GM21723 (cell line): ENCODE results near the gene GSK3B.
"Not testable (repeated sequence)": the region's sequence is repeated elsewhere in the genome, so short reads cannot be mapped to it uniquely, and the experiment has no call there.

ENCODE experiments used
- ATAC-seq: cut with Tn5 transposase; IDR thresholded peaks from one replicate; pipeline ENCODE4 v1.9.1; 2021; ENCODE audit warnings: mild to moderate bottlenecking, moderate library complexity; ENCODE audit not compliant: unreplicated experiment

The GSK3B gene

DNA sequence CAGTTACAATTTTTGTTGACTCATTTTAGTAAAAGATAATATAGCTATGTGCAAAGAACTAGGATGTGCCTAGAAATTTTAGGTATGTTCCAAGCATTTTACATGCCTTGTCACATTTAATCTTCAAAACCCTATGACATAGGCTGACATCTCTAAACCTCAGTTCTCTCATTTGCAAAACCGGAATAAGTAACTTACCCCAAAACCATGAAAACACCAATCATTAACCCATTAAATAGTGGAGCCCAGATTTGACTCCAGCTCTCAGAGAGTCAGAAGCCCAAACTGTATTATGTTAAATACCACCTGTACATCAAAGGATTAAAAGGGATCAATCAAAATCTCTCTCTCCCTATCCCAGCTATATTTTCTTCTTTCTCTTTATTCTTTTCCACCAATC lies 36.6 kb downstream of the GSK3B start:
- no peak for ATAC-seq

DNA sequence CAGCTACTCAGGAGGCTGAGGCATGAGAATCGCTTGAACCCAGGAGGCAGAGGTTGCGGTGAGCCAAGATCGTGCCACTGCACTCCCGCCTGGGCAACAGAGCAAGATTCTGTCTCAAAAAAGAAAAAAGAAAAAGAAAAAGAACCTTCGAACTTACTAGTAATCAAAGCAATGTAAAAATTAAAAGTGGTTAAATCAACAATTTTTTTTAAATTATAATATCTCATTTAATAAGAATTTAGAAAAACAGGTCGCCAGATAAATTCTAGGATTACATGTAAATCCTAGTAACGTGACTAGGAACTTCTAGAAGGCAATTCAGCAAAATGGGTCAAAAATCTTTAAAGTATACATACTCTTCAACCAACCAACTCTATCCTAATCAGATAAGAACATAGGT lies 37.2 kb downstream of the GSK3B start:
- no peak for ATAC-seq

DNA sequence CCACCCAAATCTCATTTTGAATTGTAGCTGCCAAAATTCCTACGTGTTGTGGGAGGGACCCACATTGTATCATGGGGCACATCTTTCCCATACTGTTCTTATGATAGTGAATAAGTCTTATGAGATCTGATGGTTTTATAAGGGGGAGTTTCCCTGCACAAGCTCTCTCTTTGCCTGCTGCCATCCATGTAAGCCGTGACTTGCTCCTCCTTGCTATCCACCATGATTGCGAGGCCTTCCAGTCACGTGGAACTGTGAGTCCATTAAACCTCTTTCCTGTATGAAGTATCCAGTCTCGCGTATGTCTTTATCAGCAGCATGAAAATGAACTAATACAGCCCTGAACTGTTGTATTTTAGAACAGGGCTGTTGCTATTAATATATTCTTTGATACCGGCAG lies 40.6 kb downstream of the GSK3B start:
- not testable (repeated sequence) for ATAC-seq

DNA sequence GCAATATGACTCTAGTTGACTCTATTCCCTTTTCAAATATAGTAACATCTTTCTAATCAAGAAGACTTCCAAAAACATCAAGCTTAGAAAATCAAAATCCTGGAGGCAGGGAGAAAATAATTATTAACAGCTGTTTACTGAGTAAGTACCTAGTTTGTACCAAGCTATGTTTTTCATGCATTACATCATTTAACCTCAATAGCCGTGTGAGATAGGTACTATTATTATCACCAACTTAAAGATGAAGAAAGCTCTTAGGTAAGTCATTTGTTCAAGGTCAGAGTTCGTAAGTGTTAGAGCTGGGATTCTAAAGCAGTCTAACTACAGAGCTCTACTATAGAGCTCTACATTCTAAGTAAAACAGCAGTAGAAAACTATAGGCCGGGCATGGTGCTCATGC lies 41.6 kb downstream of the GSK3B start:
- no peak for ATAC-seq

DNA sequence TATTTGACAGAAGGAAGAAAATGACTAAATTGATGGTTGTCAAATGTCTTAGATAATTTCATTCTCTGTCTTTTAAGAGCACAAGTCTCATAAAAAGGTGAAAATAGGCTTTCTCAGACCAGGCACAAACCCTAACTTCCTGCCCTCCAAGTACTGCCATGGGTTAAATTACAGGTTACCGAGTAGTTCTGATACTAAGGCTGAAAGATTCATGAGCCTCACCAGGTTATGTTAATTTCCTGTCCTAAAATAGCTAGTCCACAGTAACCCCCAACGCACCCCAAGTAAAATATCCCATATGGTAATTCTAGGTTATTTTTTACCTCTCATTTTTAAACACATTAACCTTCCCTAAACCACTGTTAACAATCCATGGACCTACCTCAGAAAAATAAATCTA lies 42.0 kb downstream of the GSK3B start:
- peak; percentile 81 for ATAC-seq

DNA sequence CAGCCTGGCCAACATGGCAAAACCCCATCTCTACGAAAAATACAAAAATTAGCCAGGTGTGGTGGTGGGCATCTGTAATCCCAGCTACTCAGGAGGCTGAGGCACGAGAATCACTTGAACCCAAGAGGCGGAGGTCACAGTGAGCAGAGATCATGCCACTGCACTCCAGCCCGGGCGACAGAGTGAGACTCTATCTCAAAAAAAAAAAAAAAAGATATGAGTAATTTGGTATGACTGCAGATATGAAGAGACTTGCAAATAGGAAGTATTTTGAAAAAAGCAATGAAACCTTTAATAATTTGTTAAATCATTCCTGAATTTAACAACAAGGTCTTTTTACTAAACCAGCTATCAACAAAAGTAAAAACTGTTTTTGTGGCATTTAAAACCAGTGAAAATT lies 42.7 kb downstream of the GSK3B start:
- ATAC-seq: not testable (repeated sequence)

DNA sequence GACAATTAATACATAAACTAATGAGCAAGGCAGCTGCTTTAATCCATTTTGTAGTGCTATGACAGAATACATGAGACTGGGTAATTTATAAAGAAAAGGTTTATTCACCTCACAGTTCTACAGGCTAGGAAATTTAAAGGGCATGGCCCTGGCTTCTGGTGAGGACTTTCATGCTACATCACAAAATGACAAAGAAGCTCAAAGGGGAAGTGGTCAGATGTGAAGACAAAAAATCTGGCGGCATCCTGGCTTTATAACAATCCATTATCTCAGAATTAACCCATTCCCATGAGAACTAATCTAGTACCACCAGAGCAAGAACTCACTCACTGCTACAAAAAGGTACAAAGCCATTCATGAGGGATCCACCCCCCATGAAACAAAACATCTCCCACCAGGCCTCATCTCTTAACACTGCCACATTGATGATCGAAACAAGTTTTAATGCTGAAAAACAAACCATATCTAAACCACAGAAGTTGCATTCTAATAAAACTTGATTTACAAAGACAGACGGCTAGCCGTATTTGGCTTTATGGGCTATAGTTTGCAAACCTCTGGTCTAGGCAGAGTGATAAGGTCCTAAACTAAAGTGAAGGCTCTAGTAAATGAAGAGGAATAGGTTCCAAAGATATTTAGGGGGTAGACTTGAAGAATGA lies 44.2 kb downstream of the GSK3B start:
- ATAC-seq: no peak

DNA sequence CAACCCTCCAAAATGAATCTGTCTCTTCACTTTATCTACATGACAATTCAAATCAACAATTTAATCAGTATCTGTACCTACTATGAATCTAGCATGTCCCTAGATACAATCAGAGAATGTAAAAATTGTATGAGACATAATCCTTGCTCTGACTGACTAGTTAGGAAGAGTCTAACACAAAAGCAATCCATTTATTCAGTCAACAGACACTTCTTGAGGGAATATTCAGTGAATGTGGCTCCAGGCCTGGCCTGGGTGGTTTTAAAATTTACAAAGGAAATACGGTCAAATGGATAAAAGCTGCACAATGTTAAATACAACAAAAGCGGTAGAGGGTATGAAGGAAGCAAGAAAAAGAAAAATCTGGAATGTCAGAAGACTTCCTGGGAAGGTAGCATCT lies 45.2 kb downstream of the GSK3B start:
- ATAC-seq: no peak

DNA sequence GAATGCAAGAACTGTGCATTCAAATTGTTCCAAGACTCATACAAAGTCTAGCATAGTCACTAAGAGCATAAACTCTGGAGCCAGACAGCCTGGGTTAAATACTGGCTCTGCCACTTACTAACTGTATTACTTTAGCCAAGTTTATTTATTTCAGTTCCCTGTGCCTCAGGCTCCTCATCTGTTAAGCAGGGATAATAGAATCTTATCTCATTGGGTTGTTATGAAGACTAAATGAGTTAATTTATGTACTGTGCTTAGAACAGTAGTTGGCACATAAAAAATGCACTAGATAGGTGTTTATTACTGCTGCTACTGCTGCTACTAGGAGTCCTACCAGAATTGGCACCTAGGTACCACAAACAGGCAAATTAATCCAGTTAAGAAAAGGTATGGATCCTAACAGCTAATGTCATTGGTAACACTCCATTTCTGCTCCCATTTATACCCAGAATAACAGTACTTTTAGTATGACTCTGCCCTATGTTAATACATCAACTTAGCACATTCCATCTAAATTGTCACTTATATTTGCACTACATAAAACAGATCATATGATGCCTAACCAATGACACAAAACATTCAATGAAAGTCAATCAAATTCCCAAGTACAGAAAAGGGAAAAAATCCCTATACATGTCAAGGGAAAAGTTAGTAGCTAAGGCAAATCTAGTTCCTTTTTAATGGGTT lies 45.7 kb downstream of the GSK3B start:
- ATAC-seq: no peak

DNA sequence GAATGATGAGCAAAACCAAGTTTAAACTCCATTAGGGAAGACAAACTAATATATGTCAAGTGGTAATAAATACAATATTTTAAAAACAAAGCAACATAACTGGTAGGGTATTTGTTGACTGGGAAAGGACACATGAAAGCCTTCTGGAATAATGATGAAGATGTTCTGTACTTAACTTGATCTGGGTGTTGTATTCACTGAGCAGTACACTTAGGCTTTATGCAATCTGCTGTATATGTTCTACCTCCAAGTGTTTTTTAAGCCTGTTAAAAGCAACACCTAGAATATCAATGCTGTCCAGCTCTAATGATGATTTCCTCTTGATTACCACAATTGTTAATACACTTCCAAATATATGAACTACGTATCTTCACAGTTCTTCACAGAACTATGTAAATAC lies 46.6 kb downstream of the GSK3B start:
- no peak for ATAC-seq

DNA sequence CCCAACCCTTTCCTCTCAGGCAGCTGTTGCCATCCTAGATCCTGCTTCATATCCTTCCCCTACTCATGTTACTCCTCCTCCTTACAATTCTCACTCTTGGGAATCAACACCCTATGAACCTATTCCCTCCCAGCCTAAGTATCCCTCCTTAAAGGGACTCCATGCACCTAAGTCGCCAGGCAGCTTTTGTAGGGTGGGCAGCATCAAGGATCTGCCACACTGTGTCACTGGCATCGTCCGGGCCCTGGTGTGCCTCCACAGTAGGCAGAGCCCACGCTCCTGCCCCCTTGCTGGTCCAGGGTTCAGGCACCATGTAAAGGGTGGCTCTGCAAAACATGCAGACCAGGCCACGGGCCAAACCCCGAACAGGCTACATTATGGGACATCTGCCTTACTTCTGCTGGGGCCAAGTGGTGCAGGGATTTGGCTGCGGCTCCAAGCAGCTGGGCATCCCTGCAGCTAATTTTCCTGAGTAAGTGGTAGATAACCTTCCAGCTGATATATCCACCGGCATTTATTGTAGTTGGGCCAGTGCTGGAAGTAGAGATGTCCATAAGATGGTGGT lies 53.4 kb downstream of the GSK3B start:
- no peak for ATAC-seq

DNA sequence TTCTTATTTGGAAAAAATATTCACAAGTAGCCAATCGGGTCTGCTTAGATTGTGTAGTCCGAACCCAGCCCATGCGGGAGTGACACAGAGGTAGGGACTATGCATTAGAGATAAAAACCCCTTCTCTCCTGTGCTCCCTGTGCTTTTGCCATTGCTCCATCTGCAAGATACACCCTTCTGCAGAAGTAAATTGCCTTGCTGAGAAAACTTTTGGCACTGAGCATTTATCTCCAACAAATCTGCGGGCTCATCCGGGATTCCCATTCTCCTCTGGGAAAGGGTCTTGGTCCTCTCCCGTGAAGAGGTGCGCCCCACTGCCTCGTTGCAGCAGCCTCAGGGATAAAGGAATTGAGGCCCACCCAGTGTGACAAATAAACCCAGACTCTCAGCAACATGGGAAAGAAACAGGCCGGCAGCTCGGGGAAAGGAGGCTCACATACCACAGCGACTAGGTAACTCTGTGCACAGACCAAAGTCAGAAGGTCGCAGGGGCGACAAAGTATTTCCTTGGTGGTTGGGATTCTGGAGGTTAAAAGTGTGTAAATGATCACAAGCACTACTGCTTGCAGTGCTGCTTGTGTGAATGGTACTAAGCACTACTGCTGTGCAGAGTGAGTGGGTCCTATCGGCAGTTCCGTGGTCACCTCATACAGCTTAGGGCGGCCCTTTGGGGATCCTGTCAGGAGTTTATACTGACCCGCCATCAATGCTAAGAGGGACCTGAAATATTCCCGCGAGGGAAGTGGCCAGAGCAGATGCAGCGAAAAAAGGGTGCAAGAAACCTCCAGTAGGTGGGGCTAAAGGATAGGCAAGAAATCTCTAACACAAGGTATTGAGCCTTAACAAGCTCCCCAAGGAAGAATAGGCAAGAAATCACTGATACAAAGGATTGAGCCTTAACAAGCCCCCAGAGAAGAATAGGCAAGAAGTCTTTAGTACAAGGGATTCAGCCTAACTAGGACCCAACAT lies 54.3 kb downstream of the GSK3B start:
- no peak for ATAC-seq

DNA sequence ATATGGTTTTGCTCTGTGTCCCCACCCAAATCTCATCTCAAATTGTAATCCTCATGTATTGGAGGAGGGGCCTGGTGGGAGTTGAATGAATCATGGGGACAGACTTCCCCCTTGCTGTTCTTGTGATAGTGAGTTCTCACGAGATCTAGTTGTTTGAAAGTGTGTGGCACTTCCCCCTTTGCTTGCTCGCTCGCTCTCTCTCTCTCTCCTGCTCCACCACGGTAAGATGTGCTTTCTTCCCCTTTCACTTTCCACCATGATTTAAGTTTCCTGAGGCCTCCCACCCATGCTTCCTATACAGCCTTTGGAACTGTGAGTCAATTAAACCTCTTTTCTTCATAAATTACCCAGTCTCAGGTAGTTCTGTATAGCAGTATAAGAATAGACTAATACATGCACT lies 60.7 kb downstream of the GSK3B start:
- no peak for ATAC-seq

DNA sequence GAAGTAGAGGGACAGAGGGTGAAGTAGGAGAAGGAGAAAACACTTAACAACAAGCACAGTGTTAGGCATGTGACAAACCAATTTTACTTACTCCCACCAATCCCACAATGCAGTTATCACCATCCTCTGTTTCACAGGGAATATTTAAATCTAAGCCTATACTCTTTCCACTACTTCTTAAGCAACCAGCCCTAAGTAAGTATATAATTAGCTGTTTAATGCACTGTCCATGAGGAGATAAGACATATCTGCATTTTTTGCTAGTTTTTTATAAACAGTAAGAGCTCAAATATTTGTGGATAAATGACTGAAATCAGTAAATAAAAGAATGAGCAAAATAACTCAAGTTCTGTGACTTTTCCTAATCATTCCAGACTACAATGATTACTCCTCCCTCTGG lies 62.7 kb downstream of the GSK3B start:
- ATAC-seq: no peak

DNA sequence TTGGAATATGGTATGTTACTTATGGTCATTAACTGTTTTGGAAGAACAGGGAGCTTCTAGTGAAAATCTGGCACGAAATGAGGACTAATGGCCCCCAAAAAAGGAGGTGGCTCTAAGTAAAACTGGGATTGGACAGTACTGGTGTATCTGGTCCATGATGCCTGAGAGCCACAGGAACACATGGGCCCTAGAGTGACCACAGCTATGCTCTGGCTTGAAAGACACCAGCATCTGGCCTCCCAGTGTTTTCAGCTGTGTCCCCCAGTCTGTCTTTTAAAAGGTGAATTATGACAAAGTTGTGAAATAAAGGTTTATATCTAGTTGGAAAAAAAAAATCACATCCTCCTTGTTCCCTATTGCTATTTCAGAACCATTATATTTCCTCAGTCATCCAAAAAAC lies 64.5 kb downstream of the GSK3B start:
- ATAC-seq: no peak

DNA sequence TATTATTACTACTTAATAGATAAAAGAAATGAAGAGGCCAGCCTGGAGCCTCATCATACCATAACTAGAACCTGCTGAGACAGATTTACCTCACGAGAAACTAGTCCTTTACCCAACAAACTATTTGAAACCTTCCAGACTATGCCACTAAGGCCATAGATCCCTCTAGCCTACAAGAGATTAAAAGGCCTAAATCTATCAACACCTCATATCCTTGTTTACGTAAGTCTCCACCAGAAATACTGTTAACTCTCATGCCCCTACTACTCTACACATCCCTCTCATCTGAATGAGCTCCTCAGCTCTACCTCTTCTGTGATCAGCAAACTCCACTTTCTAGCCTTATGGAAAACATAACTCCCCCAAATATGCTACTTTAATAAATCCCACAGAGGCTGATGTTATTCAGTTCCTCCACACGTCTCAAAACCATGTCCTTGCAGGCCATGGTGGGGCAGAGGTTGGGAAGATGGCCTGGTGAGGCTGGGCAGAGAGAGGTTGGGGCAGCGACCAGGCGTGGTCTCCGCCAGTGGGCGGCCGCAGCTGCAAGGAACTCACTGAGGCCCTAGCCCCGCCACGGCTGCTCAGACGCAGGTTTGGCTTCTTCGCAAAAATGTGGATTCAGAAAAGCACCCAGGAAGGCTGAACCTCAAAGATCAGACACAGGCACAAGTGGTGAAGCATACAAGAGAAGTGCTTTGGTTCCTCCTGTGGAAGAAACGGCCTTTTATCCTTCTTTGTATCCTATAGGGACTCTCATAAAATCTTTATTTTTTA lies 65.8 kb downstream of the GSK3B start:
- ATAC-seq: no peak

DNA sequence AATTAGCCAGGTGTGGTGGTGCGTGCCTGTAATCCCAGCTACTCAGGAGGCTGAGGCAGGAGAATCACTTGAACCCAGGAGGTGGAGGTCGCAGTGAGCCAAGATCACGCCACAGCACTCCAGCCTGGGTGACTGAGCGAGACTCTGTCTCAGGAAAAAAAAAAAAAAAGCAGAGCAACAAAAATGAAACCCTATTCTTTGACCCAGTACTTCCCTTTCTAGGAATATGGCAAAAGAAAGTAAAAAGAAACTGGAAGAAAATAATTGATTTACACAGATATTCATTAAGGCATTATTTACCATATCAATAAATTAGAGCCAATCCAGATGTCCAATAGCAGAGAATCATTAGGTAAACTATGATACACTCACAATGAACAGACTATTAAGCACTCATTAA lies 67.0 kb downstream of the GSK3B start:
- ATAC-seq: no peak

DNA sequence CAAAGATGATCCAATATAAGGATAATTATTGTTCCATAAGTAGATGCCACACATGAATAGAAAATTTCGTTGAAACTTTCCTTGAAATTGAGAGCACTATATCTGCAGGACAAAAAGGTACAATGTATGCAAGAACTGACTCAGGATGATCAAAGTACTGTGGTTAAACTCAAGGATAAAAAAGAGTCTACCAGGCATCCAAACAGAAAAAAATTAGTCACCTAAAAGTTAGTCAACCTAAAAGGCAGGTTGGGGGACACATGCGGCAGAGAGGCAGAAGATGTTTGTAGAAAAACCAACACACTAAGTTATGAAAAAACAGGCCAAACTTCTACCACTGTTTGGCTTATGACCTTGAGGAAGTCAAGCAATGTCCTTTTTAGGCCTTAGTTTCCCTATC lies 68.7 kb downstream of the GSK3B start:
- ATAC-seq: no peak

DNA sequence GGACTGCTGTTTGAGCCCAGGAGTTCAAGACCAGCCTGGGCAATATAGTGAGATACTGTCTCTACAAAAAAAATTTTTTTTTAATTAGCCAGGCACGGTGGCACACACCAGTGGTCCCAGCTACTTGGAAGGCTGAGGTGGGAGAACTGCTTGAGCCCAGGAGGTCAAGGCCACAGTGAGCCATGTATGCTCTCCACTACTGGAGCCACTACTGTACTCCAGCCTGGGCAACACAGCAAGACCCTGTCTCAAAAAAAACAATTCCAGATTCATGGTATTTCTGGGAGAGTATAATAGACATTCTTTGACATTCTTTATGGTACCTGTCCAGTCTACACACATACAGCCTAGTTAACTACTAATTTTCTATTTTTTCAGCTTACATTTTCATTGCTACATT lies 70.1 kb downstream of the GSK3B start:
- ATAC-seq: no peak

DNA sequence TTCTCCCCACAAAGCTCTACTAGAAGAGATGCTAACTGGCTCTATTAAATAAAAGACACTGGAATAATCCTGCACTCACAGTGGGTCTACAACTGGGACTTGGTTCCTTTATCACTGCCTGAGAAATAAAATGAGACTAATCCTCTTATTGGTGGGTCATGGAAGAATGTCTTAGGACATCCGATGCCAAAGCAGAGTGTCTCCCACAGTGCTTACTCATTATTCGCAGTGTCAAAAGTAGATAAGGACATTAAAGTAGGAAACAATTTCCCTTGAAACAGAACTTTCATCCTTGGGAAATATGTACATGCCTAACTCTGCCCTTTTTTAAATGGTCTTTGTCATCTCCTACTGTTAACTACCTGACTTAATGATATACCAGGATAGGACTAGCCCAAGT lies 71.5 kb downstream of the GSK3B start:
- no peak for ATAC-seq

DNA sequence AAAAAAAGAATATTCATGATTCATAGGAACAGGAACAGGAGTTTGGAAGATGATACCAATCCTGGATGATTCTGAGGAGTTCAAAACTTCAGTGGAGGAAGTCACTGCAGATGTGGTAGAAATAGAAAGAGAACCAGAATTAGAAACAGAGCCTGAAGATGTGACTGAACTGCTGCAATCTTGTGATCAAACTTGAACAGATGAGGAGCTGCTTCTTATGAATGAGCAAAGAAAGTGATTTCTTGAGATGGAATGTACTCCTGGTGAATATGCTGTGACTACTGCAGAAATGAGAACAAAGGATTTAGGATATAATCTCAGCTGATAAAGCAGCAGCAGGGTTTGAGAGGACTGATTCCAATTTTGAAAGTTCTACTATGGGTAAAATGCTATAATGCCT lies 72.7 kb downstream of the GSK3B start:
- ATAC-seq: no peak
